Measurements from ENCODE around the gene PRR5L.

DNA sequence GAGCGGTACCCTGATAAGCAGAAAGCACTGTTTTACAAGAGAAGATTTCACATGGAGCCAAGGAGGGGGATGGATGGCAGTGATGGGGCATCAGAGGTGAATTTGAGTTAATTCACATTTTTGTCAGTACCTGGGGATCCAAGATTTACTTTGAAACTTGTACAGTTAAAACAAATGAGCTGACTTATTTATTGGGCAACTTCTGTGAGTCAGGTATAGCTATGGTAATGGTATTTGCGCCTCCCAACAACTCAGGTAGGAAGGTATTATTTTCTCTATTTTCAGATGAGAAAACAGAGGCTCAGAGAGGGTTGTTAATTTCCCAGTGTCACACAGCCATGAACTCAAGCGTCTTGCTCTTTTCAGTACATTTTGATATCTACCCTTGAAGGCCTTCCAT lies 83.6 kb downstream of the PRR5L start:
- TF ChIP-seq ZNF24 (IDR thresholded peaks at IDR 0.05) (no peak), NCOA6 (IDR thresholded peaks at IDR 0.05) (no peak), POLR2AphosphoS5 (IDR thresholded peaks at IDR 0.05; ENCODE audit: control insufficient read depth, insufficient read depth, low read depth, low read length) (no peak), FOXJ3 (CRISPR knock-in tag; IDR thresholded peaks at IDR 0.05) (no peak)
- TF ChIP-seq, protein P1, sequence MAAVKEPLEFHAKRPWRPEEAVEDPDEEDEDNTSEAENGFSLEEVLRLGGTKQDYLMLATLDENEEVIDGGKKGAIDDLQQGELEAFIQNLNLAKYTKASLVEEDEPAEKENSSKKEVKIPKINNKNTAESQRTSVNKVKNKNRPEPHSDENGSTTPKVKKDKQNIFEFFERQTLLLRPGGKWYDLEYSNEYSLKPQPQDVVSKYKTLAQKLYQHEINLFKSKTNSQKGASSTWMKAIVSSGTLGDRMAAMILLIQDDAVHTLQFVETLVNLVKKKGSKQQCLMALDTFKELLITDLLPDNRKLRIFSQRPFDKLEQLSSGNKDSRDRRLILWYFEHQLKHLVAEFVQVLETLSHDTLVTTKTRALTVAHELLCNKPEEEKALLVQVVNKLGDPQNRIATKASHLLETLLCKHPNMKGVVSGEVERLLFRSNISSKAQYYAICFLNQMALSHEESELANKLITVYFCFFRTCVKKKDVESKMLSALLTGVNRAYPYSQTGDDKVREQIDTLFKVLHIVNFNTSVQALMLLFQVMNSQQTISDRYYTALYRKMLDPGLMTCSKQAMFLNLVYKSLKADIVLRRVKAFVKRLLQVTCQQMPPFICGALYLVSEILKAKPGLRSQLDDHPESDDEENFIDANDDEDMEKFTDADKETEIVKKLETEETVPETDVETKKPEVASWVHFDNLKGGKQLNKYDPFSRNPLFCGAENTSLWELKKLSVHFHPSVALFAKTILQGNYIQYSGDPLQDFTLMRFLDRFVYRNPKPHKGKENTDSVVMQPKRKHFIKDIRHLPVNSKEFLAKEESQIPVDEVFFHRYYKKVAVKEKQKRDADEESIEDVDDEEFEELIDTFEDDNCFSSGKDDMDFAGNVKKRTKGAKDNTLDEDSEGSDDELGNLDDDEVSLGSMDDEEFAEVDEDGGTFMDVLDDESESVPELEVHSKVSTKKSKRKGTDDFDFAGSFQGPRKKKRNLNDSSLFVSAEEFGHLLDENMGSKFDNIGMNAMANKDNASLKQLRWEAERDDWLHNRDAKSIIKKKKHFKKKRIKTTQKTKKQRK (IDR thresholded peaks at IDR 0.05; ENCODE audit: borderline replicate concordance, low read depth, low read length), result no peak
- TF ChIP-seq, protein P2, sequence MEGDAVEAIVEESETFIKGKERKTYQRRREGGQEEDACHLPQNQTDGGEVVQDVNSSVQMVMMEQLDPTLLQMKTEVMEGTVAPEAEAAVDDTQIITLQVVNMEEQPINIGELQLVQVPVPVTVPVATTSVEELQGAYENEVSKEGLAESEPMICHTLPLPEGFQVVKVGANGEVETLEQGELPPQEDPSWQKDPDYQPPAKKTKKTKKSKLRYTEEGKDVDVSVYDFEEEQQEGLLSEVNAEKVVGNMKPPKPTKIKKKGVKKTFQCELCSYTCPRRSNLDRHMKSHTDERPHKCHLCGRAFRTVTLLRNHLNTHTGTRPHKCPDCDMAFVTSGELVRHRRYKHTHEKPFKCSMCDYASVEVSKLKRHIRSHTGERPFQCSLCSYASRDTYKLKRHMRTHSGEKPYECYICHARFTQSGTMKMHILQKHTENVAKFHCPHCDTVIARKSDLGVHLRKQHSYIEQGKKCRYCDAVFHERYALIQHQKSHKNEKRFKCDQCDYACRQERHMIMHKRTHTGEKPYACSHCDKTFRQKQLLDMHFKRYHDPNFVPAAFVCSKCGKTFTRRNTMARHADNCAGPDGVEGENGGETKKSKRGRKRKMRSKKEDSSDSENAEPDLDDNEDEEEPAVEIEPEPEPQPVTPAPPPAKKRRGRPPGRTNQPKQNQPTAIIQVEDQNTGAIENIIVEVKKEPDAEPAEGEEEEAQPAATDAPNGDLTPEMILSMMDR (IDR thresholded peaks at IDR 0.05 in 2 of 3, conservative IDR thresholded peaks at IDR 0.05 in 1 of 3; ENCODE audit: insufficient read depth in 2 of 3, low read depth in 1 of 3, low read length in 3 of 3), result no peak

Measured in K562 (cell line).